Prostate gland (tissue), 2 donors: ENCODE measurements around the gene MECP2. TPM values are rescaled to one million over a fixed set of nuclear protein-coding genes. Genes with fewer than 3 reads are reported as not detected.

Source experiments
- DNase-seq: peaks from one replicate; pipeline ENCODE4 v3.0.0-alpha.2; 2019; ENCODE audit warnings: low spot score
- H3K27ac ChIP-seq, 2 donors: fragments of 200-600 bp; sonication (generic); 2 replicates each; pipeline ENCODE4 v1.5.1; 2017 to 2019
- H3K27me3 ChIP-seq: fragments of 200-600 bp; sonication (generic); replicated peaks from 2 replicates; pipeline ENCODE4 v1.5.1; 2019; ENCODE audit not compliant: insufficient read depth
- H3K36me3 ChIP-seq, 2 donors: fragments of 200-600 bp; sonication (generic); 1 replicate in 1 of 2; 2 replicates in 1 of 2; pipeline versions ENCODE4 v1.5.1 to v1.8.1; 2017 to 2019
- H3K4me1 ChIP-seq: fragments of 200-600 bp; sonication (generic); replicated peaks from 2 replicates; pipeline ENCODE4 v1.5.1; 2019
- H3K4me3 ChIP-seq, 2 donors: fragments of 200-600 bp; sonication (generic); 2 replicates each; pipeline ENCODE4 v1.5.1; 2017 to 2019
- H3K9me3 ChIP-seq: fragments of 200-600 bp; sonication (generic); 2 replicates; pipeline ENCODE4 v1.5.1; 2017
- CTCF ChIP-seq, 4 experiments: fragments of 200-600 bp in 2 of 4; fragments of 450-650 bp in 2 of 4; sonication (generic) in 2 of 4; IDR thresholded peaks; 1 replicate in 3 of 4; 2 replicates in 1 of 4; pipeline ENCODE4 v1.5.1; 2016 to 2019; ENCODE audit warnings: antibody characterized with exemption in 4 of 4, mild to moderate bottlenecking in 2 of 4, moderate library complexity in 2 of 4
- POLR2A ChIP-seq: fragments of 450-650 bp; IDR thresholded peaks from one replicate; pipeline ENCODE4 v1.6.1; 2016; ENCODE audit warnings: antibody characterized with exemption, mild to moderate bottlenecking
- POLR2AphosphoS5 ChIP-seq: sonication (generic); formaldehyde crosslinking; IDR thresholded peaks from one replicate; pipeline ENCODE4 v1.6.1; 2017; ENCODE audit warnings: antibody characterized with exemption
- WGBS: methylation state at CpG from one replicate; pipeline ENCODE4 v1.1.5; 2018; 5-methylcytosine and 5-hydroxymethylcytosine counted together
- intact Hi-C: fragments of 100-400 bp; cut with DNase I; formaldehyde crosslinking; loops from one replicate; pipeline ENCODE4 v1.14.2; 2022
- microRNA counts, 2 donors: library from miRNA; unstranded; fragments of <30 nt; microRNA quantifications; one replicate each; lab custom pipeline; 2016 to 2017
- microRNA-seq: library from miRNA; unstranded; fragments of <30 nt; microRNA quantifications from one replicate; pipeline ENCODE4, GENCODE V29; 2016
- small RNA-seq, 2 donors: library from RNA; depleted of rRNA; stranded (forward); fragments of <200 nt; gene quantifications; one replicate each; pipeline ENCODE3, GENCODE V24; 2016
- total RNA-seq, 2 donors: library from RNA; depleted of rRNA; stranded (reverse); fragments of >200 nt; gene quantifications; one replicate each; pipeline ENCODE4 v1.1.0, GENCODE V29; 2016

MECP2 gene
- total RNA-seq, 2 donors from 2014 or later: 54.4 to 85.2 TPM

GRCh38 chrX:153973127-153974002 is 124.2 kb downstream of the MECP2 start:
- intact Hi-C loops: no loop called here
- Histone ChIP-seq H3K36me3 (no peaks in the 10 kb centered on the region), H3K4me1 (no peaks in the 10 kb centered on the region), H3K9me3 (no peaks in the 10 kb centered on the region), H3K27me3 (no peaks in the 10 kb centered on the region), H3K27ac (peak overlapping the region; percentile 98), H3K4me3 (peak overlapping the region; percentile 55 to 60)
- no peak for DNase-seq
- no peak for TF ChIP-seq CTCF (IDR thresholded peaks at IDR 0.05)
- 27% methylated on average over 14 of the region's 20 CpGs for WGBS

GRCh38 chrX:153972368-153973126 is 125.0 kb downstream of the MECP2 start, which contains the start of gene TMEM187:
Gene TMEM187 (plus strand): TSS chrX:153972754. CDS start chrX:153982063, 9,309 bp downstream.
- H3K9me3 ChIP-seq: no peaks in the 10 kb centered on the region
- WGBS: 0% methylated on average over 3 of the region's 103 CpGs
- peak within 1 kb of the TSS; percentile 55 to 60 for H3K4me3 ChIP-seq
- peak; percentile 73 for DNase-seq
- H3K36me3 ChIP-seq: no peaks in the 10 kb centered on the region
- intact Hi-C loops: no loop called here
- no peaks in the 10 kb centered on the region for H3K27me3 ChIP-seq
- H3K27ac ChIP-seq: peak within 1 kb of the TSS; percentile 98
- TF ChIP-seq POLR2A (peak; percentile 58), POLR2AphosphoS5 (peak; percentile 37), CTCF (IDR thresholded peaks at IDR 0.05) (peak in 1 of 4 experiments; percentile 9)
- no peaks in the 10 kb centered on the region for H3K4me1 ChIP-seq

MicroRNAs within 50 kb of the gene (microRNA counts, 767-probe panel; counts per million panel counts)
- microRNA hsa-miR-718 (lab: Ali Mortazavi, UCI): 0 to 431 counts per million in 2 donors

Small RNA genes within 50 kb of the gene (microRNA-seq; reads per million reads assigned to microRNA genes)
- gene MIR3202-1 (not detected), gene MIR3202-2 (not detected), gene MIR718 (not detected)

Small RNA genes within 50 kb of the gene (small RNA-seq; reads per million reads assigned to genes)
- 0 to 0.10 reads per million in 2 donors for gene MIR3202-1

Other genes with a start within 250 kb of the MECP2 start
- 10 to 100 TPM in 1 of 2 donors, under 1 TPM in 1; 0.73 to 18.0 TPM for gene L1CAM, start 211.5 kb downstream of the MECP2 start, total RNA-seq
- 1 to 10 TPM in 1 of 2 donors, under 1 TPM in 1; 0.41 to 2.5 TPM for gene AVPR2, start 193.0 kb downstream of the MECP2 start, total RNA-seq
- gene ARHGAP4, start 171.5 kb downstream of the MECP2 start, total RNA-seq: 10 to 100 TPM; 11.9 to 41.1 TPM
- 10 to 100 TPM; 47.5 to 64.9 TPM for gene NAA10, start 162.7 kb downstream of the MECP2 start, total RNA-seq
- gene RENBP, start 153.1 kb downstream of the MECP2 start, total RNA-seq: 1 to 10 TPM; 2.4 to 4.4 TPM
- 100 to 1,000 TPM in 1 of 2 donors, 10 to 100 TPM in 1; 67.7 to 115 TPM for gene HCFC1, start 125.9 kb downstream of the MECP2 start, total RNA-seq
- gene TMEM187, start 125.0 kb downstream of the MECP2 start, total RNA-seq: 10 to 100 TPM; 16.9 to 18.2 TPM
- gene IRAK1, start 77.8 kb downstream of the MECP2 start, total RNA-seq: 100 to 1,000 TPM; 113 to 122 TPM
- gene OPN1LW, start 46.5 kb upstream of the MECP2 start, total RNA-seq: not detected
- not detected for gene OPN1MW, start 84.9 kb upstream of the MECP2 start, total RNA-seq
- gene OPN1MW2, start 122.0 kb upstream of the MECP2 start, total RNA-seq: not detected
- not detected for gene OPN1MW3, start 159.9 kb upstream of the MECP2 start, total RNA-seq
- gene TEX28, start 197.4 kb upstream of the MECP2 start, total RNA-seq: 1 to 10 TPM in 1 of 2 donors, not detected in 1; 1.5 TPM
- gene TKTL1, start 198.1 kb upstream of the MECP2 start, total RNA-seq: 100 to 1,000 TPM in 1 of 2 donors, not detected in 1; 113 TPM